Tongue (tissue), 2 donors: ENCODE measurements around the gene HK2. TPM values are rescaled to one million over a fixed set of nuclear protein-coding genes. Genes with fewer than 3 reads are reported as not detected.
A peak's percentile ranks its signal among the peaks of the same experiment; 100 is the strongest.
"Not testable (repeated sequence)": the region's sequence is repeated elsewhere in the genome, so short reads cannot be mapped to it uniquely, and the experiment has no call there.

Source experiments
- DNase-seq: peaks from one replicate; pipeline ENCODE4 v3.0.0-alpha.2; 2015
- total RNA-seq: library from RNA; depleted of rRNA; stranded (reverse); fragments of >200 nt; gene quantifications from one replicate; pipeline ENCODE4 v1.2.3, GENCODE V29; 2014

HK2 gene
- total RNA-seq, 1 donor from 2014 or later, result 68.1 TPM

DNA sequence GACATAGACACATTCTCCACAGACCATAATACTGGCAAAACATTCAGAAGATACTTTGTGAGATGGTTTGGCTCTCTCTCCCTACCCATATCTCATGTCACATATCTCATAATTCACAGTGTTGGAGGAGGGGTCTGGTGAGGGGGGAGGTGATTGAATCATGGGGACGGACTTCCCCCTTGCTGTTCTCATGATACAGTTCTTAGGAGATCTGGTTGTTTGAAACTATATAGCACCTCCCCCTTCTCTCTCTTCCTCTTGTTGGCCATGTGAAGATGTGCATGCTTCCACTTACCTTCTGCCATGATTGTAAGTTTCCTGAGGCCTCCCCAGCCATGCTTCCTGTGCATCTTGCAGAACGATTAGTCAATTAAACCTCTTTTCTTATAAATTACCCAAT is 61.1 kb downstream of the HK2 start:
- DNase-seq, result no peak

DNA sequence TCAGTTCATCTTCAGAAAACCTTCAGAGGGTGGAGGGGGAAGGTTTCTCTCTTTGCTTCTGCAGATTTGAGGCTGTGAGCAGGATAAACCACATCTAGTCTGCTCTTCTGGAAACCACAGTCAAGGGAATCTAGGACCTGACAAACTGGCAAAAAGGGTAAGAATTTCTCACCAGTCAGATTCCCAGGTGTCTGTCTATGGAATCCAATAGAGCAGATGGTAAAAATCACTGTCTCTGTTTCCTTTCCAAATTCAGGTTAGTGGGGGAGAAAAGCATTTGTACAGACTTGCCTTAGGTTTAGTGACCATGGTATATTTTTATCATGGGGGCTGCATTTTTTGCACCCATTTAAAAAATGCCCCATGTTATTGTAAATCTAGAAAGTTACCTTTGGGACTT is 62.3 kb downstream of the HK2 start:
- DNase-seq, result no peak

DNA sequence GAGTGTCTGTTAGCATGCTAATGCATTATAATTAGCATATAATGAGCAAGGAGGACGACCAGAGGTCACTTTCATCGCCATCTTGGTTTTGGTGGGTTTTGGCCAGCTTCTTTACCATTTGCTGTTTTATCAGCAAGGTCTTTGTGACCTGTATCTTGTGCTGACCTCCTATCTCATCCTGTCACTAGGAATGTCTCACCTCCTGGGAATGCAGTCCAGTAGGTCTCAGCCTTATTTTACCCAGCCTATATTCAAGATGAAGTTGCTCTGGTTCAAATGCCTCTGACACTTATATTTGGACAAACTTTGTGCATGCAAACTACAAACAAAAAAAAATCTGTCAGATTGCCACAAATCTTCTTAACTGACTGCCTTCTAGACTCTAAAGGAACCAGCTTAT is 66.3 kb downstream of the HK2 start:
- DNase-seq, result not testable (repeated sequence)

DNA sequence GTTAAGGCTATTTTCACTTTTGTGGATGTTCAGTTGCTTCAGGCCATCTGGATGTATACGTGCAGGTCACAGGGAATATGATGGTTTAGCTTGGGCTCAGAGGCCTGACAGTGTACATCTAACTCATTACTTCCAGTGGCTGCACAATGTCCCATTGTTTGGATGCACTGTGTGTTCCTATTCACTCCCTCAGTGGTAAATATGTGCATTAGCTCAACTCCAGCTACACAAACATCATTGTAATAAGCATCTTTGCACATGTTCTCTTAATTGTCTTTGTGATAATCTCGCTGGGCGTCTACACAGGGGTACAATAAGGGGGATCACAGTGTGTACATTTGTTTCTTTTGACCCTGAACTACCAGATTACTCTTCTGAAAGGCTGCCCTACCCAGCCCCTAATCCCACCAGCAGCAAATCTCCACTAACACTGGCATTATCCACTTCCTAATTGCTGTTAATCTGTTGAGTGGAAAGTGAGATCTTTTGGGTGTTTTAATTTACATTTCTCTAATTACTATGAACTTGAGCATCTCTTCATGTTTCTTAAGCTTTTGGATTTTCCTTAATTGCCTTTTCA is 68.4 kb downstream of the HK2 start:
- no peak for DNase-seq

DNA sequence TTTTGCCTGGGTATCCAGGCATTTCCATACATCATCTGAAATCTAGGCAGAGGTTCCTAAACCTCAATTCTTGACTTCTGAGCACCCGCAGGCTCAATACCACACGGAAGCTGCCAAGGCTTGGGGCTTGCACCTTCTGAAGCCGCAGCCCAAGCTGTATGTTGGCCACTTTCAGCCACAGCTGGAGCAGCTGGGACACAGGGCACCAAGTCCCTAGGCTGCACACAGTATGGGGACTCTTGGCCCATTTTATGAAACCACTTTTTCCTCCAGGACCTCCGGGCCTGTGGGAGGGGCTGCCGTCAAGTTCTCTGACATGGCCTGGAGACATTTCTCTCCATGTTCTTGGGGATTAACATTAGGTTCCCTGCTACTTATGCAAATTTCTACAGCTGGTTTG is 72.5 kb downstream of the HK2 start:
- DNase-seq, result no peak

DNA sequence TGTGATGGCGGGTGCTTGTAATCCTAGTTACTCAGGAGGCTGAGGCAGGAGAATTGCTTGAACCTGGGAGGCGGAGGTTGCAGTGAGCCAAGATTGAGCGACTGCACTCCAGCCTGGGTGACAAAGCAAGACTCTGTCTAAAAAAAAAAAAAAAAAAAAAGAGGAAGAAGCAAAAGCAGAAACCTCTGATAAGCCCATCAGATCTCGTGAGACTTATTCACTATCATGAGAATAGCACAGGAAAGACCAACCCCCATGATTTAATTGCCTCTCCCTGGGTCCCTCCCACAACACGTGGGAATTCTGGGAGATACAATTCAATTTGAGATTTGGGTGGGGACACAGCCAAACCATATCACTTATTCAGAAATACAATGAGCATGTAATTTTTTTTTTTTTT is 73.6 kb downstream of the HK2 start:
- not testable (repeated sequence) for DNase-seq

DNA sequence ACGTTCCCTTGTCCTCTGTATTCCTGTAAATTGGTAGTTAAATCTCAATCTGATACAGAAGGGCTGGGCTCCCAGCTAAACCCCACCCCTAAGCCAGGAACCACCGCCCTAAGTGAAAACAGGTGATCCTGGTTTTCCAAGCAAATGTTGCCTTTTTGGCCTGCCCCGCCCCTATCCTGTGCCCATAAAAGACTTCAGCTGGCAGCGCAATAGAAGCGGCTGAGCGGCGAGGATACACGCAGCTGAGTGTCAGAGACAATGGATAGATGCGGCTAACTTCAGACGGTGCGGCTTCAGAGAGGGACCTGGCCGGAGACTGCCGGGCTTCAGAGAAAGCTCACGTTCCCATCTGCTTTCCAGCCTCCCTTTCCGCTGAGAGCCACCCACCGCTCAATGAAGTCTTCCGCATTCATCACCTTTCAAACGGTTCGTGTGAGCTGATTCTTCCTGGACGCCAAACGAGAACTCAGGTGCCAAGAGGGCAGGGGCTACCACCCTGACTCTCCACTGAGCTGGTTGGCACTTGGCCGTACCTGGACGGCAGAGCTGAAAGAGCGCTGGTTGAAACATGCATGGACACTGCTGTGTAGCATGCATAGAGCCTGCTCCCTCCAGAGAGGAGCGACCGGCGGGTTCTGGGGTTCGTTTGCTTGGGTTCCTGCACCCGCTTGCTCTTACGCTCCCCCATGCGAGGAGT is 75.0 kb downstream of the HK2 start:
- DNase-seq, result peak; percentile 5

DNA sequence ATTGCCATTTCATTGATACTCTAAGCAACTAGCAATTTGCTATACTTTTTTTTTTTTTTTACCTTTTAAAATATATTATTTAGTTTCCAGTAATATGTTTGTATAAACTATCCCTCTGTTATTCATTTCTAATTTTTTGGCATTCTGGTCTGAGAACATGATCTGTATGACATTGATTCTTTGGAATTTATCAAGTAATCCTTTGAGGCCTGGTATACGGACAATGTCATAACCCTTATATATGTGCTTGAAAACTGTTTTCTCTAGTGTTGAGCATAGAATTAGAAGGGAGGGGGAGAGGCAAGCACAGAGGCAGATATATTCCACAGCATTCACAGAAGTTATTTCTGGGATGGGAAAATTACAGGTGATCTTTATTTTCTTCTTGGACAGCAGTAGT is 76.3 kb downstream of the HK2 start:
- DNase-seq, result no peak

DNA sequence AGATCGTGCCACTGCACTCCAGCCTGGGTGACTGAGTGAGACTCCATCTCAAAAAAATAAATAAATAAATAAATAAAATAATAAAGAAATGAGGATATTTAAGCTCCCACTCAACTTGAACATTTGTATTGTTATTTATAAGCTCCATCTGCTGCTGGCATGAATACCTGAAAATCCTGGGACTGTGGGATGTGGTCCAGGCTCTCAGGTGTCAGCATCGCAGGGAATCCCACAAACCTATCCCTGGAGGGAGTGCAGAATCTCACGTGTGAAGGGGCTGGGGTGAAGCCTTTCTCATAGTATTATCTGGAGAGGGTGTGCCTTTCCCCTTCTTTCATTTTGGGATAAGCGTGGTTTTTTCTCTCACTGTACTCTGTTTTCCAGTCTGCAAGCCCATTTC is 77.1 kb downstream of the HK2 start:
- no peak for DNase-seq

DNA sequence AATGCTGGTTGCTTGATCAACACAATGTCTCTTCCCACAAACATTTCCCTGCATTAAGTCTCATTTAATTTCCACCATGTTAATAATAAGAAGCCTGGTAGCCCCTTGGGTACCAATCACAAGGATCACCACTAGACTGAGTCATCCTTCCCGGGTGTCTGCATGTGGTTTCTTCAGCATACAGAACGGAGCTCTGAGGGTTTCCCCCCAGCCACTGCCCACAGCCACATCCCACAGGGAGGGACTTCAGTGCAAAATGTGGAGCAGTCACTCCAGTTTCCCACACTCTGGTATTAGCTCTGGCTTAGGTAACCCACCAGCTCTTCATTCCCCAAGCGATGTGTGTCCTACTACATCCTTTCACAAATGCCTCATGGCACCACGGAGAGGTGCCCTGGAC is 81.8 kb downstream of the HK2 start:
- DNase-seq, result no peak

DNA sequence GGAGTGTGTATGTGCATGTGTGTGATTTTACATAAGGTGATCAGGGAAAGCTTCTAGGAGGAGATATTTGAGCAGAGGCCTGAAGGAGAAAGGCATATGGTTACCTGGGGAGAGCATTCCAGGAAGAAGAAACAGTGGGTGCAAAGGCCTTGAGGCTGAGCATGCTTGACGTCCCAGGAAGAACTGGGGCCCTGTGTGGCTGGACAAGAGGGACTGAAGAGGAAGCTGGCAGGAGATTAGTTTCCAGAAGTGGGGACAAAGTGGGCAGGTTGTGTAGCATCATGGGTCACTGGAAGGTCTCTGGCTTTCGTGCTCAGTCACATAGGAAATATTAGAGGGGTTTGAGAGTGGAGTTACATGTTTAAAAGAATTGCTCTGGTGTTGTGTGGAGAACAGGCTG is 82.5 kb downstream of the HK2 start:
- no peak for DNase-seq

DNA sequence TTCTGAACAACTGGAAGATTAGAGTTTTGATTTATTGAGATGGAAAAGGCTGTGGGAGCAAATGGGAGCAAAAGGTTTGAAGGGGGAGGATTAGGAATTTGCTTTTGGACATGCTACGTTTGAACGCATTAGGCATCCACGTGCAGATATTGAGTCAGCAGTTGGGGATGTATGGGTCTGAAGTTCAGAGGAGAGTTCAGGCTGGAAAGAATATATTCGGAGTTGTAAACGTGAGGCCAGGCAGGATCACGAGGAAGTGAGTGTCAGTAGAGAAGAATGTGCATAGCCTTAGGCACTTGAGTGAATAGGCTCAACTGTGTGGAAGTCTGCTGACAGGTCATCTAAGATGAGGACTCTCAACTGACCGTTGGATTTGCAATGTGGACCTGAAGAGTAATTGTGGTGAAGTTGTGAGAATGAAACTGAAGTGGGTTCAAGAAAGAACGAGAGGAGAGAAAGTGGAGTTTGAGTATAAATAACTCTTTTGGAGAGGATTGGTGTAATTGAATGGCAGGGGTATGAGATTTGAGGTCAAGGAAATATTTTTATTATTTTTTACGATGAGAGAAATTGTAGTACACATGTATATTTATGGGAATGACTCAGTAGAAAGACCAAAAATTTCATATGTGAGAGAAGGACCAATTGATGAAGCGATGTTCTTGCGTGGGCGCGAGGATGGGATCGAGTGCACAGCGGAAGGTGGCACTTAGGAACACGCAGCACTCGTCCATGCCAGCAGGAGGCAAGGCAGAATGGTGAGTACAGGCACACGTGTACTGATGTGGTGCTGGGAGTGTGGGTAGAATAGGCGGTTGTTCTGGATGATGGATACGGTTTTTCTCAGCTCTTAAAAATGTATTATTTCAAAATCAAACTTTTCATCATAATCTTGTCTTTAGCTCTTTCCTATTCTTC is 84.0 kb downstream of the HK2 start:
- DNase-seq, result no peak

DNA sequence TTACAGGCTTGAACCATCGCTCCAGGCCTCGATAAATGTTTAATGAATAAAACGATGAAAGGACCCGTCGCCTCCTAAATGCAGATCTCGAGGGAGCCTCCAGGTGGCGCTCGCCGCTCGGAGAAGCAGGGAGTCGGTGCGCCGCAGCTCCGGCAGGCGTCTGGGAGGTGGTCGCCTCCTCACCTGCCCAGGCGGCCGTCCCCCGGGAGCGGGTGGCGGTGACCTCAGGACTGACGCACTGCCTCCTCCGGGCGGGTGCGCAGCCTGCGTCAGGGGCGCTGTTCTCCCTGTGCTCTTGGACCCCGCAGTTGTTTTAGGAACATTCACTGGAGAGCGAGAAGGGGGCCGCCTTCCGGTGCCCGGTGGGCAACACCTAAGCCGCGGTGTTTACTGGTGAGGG is 85.9 kb downstream of the HK2 start:
- DNase-seq, result peak; percentile 62

DNA sequence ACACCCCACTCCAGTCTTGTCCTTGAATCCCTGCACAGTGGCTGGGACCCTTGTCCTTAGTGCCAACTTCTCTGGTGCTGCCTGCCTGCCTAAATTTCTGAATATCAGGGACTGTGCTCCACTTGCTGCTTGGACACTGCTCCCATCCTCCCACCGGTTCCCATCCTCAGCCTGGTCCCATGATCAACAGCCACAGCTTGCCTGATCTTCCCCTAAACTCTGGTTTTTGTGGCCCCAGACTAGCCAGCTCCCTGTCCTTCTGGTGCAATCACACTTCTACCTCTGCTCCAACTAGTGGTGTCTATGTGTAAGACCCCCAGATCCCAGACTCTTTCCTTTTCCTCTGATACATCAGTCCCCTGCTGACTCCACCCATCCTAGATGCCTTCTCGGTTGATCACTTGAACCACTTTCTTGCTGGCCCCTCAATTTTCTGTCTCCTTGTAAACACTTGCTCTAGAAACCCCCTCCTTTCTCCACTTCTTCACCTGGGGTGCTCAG is 87.4 kb downstream of the HK2 start:
- no peak for DNase-seq

DNA sequence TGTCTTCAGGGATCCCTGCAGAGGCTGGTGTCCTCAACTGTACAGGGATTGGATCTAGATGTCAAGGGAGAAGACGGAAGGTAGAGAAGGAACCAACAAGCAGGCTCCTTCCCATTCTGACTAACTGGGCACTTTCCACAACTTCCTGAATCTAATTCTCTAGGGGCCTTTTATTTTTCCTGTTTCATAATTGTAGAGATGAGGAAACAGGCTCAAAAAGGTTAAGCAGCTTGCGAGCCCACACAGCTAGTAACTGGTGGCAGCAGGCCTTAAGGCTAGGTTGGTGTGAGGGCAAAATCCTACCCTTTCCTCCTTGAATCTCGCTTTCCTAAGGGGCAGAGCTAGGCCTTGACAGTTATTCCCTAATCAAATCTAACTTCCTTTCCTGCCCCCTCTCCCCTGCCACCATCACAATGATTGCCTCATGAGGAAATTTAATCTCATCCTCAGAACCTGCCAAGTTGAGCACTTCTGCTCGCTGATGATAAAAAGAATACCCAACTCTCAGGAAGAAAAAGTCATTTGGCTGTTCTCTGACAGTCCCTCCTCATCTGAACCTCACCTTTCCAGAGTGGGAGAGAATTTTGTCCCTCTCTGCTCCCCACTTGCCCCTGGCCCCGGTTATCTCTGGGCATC is 88.8 kb downstream of the HK2 start:
- no peak for DNase-seq

DNA sequence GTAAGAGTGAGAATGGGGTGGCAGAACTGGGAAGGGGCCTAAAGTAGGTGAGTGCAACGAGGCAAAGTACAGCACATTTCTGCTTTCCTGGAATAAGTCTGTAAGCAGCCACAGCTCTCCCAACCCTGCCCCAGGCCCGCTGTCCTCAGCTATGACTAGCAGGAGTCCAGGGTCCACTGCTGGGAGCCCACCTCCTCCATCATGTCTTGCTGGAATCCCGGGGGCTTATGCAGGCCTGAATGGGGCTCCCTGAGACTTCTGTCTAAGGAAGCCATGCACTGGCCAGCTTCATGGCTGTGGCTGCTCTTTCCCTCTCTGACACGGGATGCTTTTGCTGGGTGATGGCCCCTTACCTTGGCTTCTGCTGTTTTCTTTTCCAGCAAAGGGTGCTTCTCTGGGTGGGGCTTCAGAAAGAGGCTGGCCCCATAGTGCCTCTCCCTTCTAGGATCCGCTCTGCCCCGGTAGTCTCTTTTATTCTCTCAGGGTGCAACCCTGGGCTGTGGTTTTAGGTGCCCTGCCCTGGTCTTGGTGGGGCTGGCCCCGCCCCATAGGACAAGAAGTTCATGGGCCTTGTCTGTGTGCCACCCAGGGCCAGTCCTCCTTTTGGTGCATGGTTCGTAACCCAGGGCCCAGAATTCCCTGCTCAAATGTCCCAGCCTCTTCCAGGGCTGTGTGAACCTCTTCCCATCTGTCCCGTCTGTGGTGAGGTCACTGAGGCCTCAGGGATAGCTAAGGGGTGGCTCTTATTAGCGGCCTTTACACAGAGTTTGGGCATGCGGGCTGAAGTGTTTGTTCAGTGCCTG is 90.7 kb downstream of the HK2 start:
- no peak for DNase-seq

DNA sequence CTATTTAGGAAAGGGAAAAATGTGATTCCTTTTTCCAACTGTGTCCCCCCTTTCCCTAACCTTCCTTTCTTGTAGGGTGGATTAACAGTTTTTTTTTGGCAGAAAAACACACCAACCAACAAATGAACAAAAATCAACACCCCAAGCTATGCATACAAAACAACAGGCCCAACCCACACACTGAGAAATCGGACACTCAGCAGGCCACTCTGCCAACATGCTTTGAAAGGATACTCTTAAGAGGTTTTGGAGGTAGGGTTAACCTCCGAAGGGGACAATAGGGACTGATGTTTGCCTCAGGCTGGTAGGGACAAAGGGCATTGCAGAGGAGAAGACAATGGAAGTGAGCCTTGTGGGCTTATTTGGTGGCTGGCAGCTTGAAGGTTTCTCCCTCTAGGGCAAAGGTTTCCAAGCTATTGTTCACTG is 91.4 kb downstream of the HK2 start:
- no peak for DNase-seq

DNA sequence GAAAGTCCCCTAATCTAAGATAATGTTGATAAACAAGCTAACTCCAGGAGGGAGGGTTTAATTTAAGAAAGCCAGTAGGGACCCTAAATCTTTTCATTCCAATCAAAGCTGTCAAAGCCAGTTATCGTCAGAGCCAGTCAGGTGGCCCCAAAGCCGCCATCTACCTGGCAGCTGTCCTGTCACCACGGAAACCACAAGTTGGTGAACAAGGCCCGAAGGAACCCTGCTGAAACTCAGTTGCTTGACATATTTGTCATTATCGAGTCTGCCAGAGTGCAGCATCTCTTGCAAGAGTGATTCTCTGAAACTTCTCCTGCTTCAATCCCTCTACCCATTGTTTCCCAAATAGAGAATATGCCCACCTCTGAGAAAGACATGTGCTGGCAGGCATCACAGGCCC is 93.7 kb downstream of the HK2 start:
- DNase-seq, result no peak

DNA sequence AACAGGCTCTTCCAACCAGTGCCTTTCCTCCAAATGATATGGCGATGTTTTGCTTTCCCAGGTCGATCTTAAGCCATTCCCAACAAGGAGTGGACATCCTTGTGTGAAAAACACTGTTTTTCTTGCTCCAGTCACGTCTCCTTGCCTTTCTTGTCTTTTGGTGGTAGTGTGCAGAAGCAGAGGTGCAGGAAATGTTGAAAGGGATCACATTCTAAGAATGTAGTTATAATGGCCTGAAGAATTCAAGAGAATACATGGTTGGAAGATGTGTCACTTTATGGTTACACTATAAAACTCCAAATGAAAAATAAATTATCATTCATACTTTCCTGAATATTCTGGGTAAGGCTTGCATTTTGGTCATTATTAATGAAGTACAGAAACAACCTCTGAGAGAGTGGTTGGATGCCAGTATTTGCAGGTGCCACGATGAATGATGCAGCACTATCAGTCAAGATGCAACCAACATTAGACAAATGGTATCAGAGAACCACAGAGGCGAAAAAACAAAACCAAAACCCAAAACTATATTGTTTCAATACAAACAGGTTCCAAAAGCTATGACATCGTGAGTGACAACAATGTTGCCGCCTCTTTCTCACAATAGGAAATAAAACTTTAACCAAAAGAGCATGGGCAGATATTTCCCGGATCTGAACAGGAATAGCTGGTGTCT is 97.0 kb downstream of the HK2 start:
- no peak for DNase-seq

DNA sequence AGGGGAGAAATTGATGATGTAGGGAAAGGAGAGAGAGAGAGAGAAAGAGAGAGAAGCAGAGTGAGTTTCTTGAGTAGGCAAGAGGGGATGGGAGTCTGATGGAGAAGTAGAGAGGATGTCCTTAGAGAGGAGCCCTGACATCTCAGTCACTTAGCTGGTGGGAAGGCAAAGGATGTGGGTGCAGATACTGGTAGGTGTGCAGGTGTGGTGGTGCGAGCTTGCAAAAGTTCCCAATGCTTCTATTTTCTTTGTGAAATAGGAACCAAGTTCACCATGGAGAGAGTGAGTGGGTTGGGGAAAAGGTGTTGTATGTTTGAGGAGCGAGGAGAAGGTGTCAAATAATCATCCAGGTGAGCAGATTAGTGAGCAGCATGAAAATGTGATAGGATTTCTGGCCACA is 98.0 kb downstream of the HK2 start:
- DNase-seq, result no peak

DNA sequence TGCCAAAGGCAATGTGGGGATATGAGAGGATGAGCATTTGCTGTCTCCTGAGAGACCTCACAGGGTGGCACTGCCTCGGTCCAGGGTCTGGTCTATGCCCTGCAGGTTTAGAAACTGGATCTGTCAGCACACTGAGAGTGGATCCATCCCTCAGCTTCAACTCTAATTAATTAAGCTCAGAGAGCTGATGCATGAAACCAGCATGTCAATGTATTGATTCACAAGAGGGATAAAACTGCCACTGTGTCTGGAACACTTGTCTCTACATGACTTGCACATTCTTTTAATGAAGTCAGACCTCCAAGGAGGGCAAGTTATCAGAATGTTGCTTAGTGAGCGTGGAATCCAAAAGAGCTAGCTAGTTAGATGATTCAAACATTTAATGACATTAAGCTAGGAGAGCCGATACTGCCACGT is 102.1 kb downstream of the HK2 start:
- no peak for DNase-seq
